Small intestine (tissue), 7 donors: Measurements from ENCODE around the gene ST3GAL2. TPM values are rescaled to one million over a fixed set of nuclear protein-coding genes. Genes with fewer than 3 reads are reported as not detected.
"Not testable (repeated sequence)": the region's sequence is repeated elsewhere in the genome, so short reads cannot be mapped to it uniquely, and the experiment has no call there.

Experiments used
- DNase-seq, 2 donors: peaks; one replicate each; pipeline versions ENCODE4 v3.0.0 to v3.0.0-alpha.2; 2013
- FAIRE-seq: peaks from 2 replicates; lab custom pipeline; 2012; peaks lifted over from hg19 to GRCh38; lab: Jason Lieb, UNC
- H3K27ac ChIP-seq, 3 donors: one replicate each; pipeline ENCODE4 v1.5.1; 2013; ENCODE audit warnings: low read length in 2 of 3, mild to moderate bottlenecking in 2 of 3, control low read depth in 1 of 3, inconsistent platforms in 1 of 3, low read depth in 1 of 3, moderate library complexity in 1 of 3
- H3K27me3 ChIP-seq, 3 donors: one replicate each; pipeline ENCODE4 v1.6.1; 2013; ENCODE audit warnings: low read length in 3 of 3, inconsistent platforms in 1 of 3; ENCODE audit not compliant: control insufficient read depth in 3 of 3, insufficient read depth in 3 of 3
- H3K36me3 ChIP-seq, 3 donors: one replicate each; pipeline ENCODE4 v1.6.1; 2013; ENCODE audit warnings: low read length in 3 of 3, inconsistent platforms in 1 of 3, low read depth in 1 of 3, mild to moderate bottlenecking in 1 of 3, moderate library complexity in 1 of 3; ENCODE audit not compliant: control insufficient read depth in 3 of 3, insufficient read depth in 2 of 3
- H3K4me1 ChIP-seq, 3 donors: one replicate each; pipeline ENCODE4 v1.6.1; 2013; ENCODE audit warnings: low read length in 2 of 3, inconsistent platforms in 1 of 3, low read depth in 1 of 3, mild to moderate bottlenecking in 1 of 3, moderate library complexity in 1 of 3; ENCODE audit not compliant: control insufficient read depth in 3 of 3, insufficient read depth in 2 of 3
- H3K4me3 ChIP-seq, 3 donors: one replicate each; pipeline ENCODE4 v1.5.1; 2013; ENCODE audit warnings: low read length in 3 of 3, control low read depth in 1 of 3, inconsistent platforms in 1 of 3, low read depth in 1 of 3, mild to moderate bottlenecking in 1 of 3, moderate library complexity in 1 of 3
- H3K9me3 ChIP-seq, 2 donors: one replicate each; pipeline ENCODE4 v1.6.1; 2013; ENCODE audit warnings: low read depth in 1 of 2, low read length in 1 of 2; ENCODE audit not compliant: control insufficient read depth in 2 of 2, insufficient read depth in 1 of 2
- WGBS, 3 donors: extraction: QIAGEN DNeasy Blood & Tissue Kit; methylation state at CpG; one replicate each; pipeline ENCODE4 v1.1.7; 2013; 5-methylcytosine and 5-hydroxymethylcytosine counted together
- polyA plus RNA-seq, 4 donors: library from polyadenylated mRNA; stranded (reverse) in 3 of 4; unstranded in 1 of 4; fragments of 200-250 nt in 3 of 4; fragments of 120-200 nt in 1 of 4; gene quantifications; one replicate each; pipeline versions ENCODE4 v1.2.1 to v1.2.3, GENCODE V29; 2013
- donor health status: healthy with polysubstance abuse.
- donor health status: control.
- donor health status: control.
- donor health status: Bipolar disorder and iron deficiency.
- donor health status: healthy.

Gene ST3GAL2
- polyA plus RNA-seq, 4 donors: 5.6 to 16.3 (median 8.4) TPM

DNA sequence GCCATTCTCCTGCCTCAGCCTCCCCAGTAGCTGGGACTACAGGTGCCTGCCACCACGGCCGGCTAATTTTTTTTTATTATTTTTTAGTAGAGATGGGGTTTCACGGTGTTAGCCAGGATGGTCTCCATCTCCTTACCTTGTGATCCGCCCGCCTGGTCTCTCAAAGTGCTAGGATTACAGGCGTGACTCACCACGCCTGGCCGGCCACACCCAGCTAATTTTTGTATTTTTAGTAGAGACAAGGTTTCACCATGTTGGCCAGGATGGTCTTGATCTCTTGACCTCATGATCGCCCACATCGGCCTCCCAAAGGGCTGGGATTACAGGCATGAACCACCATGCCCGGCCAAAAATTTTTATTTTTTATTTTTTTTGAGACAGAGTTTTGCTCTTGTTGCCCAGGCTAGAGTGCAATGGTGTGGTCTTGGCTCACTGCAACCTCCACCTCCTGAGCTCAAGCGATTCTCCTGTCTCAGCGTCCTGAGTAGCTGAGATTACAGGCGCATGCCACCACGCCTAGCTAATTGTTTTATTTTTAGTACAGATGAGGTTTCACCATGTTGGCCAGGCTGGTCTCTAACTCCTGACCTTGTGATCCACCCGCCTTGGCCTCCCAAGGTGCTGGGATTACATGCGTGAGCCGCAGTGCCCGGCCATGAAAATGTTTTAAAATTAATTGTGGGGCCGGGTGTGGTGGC, 52.5 kb downstream of the ST3GAL2 start:
- H3K27ac ChIP-seq, H3K4me3 ChIP-seq, H3K9me3 ChIP-seq, H3K27me3 ChIP-seq, FAIRE-seq, H3K4me1 ChIP-seq, DNase-seq: not testable (repeated sequence)
- 92 to 95% (median 94%) methylated on average over 20 of the region's 20 CpGs for WGBS, 3 donors
- peaks cover 0 to 86% (median 2%) of the 10 kb centered on the region in 3 donors for H3K36me3 ChIP-seq

DNA sequence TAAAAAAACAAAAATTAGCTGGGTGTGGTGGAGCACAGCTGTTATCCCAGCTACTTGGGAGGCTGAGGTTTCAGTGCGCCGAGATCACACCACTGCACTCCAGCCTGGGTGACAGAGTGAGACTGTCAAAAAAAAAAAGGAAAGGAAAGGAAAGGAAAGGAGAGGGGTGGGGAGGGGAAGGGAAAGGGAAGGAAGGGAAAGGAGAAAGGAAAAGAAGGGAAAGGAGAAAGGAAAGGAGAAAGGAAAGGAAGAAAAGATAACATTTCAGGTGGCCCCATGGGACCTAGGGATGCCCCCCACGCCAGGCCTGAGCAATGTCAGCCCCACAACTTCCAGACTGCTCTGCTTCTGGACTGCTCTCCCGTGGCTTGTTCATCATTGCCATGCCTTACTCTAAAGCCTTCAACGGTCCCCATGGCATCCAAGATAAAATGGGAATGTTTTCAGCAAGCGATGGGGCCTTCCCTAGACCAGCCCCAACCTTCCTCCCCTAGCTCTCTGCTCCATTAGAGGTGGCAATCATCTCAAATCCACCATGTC, 55.4 kb downstream of the ST3GAL2 start:
- 86 to 91% (median 89%) methylated on average over 6 of the region's 6 CpGs for WGBS, 3 donors
- Histone ChIP-seq H3K36me3 (peaks cover 0 to 71% (median 2%) of the 10 kb centered on the region in 3 donors), H3K4me3 (no peak overlapping the region), H3K4me1 (peaks cover 0 to 10% (median 3%) of the 10 kb centered on the region in 3 donors), H3K27ac (no peak overlapping the region), H3K27me3 (no peaks in the 10 kb centered on the region), H3K9me3 (no peaks in the 10 kb centered on the region)
- DNase-seq: no peak
- no peak for FAIRE-seq

DNA sequence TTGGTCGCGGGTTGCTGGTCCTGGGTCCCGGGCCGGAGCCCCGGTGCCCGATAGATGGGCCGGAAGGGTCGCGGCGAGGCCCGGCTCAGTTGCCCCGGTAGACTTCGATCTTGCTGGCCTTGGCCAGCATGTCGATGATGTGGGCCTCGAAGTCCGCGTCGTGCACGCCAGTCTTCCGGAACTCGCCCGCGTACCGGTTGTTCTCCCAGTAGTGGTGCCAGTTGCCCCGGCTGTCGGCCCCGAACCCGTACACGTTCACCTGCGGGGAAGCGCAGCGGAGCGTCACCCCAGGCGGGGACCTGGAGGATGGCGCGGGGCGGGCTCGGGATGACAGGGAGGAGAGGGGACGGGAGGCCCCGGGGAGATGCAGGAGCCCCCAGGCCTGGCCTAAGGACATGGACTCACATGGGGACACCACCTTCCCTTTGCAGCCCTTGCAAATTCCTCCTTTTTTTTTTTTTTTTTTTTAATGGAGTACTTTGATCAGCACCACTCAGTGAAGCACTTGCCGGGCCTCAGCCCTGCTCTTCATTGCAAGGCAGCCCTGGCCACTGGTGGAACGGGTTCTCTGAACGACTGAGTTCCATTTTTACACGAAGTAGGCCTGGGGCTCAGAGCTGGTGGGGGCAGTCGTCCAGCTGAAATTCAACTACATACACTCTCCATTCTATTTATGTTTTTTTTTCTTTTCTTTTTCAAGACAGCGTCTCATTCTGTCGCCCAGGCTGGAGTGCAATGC, 57.1 kb downstream of the ST3GAL2 start:
- no peak for DNase-seq
- peak overlapping the region; percentile 63 to 73 (median 67) for H3K27ac ChIP-seq
- peak overlapping the region; percentile 41 to 92 (median 69) for H3K4me3 ChIP-seq
- no peaks in the 10 kb centered on the region for H3K27me3 ChIP-seq
- peaks cover 0 to 10% (median 3%) of the 10 kb centered on the region in 3 donors for H3K4me1 ChIP-seq
- 6 to 14% (median 9%) methylated on average over 44 to 47 of the region's 47 CpGs for WGBS, 3 donors
- no peak for FAIRE-seq
- peaks cover 0 to 62% (median 0%) of the 10 kb centered on the region in 3 donors for H3K36me3 ChIP-seq
- H3K9me3 ChIP-seq: no peaks in the 10 kb centered on the region

DNA sequence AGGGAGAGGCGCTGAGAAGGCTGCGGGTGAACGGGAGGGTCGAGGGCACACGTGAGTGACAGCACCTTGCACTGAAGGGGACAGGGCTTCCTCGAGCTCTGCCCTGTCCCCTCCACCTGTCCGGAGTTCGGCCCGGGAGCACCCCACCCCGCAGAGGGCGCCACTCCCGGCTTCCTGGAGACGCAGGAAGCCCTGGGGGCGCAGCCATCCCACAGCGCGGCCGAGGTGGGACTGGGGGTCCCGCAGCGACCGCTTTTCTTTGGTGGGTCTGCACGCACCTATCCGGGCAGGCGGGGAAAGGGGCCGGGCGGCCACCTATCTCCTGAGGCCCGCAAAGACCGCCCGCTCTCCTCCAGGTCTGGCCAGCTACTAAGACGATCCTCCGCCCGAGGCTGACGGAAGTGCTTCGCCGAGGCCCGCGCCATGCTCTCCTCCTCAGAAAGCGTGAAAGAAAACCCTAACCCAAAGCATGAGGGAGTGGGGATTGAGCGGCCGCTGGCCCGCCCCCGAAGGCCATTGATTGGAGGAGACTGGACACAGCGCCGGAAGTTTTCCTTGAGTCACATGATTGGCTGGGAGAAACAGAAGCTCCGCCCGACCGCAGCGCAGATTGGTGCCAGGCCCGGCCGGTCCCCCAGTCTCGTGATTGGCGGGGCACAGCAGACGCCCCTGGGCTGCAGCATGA, 57.8 kb downstream of the ST3GAL2 start:
- no peak for FAIRE-seq
- WGBS, 3 donors: 0 to 1% (median 0%) methylated on average over 48 to 52 of the region's 52 CpGs

DNA sequence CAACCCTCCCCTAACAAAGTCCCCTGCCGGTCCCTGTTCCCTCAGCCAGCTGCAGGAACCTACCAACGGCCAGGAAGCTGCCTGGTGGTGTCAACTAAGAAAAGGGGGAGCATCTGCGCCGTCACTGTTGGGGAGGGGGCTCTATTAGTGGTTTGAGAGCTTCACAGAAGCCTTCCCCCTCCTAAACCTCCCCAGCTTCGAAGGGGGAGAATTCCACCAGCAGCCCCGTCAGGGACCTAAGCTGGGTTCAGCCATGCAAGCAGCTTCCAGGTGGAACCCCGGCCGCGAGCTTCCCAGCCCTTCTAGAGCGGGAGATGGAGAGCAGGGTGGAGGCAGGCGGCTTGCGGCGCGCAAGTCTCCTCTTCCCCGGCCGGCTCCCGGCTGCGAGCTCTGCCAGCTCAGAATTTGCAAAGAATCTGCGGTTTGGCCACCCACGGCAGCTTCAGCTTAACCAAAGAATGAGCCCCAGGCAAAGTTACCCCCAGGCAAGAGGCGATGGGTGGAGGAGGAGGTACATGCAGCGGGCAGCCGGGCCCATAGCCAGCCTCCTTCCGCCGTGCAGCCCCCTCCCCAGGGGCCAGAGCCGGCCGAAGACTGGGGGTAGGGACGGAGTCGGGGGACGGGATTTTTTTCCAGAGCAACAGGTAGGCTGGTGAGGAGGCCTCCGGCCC, 58.5 kb downstream of the ST3GAL2 start:
- FAIRE-seq: no peak
- WGBS, 3 donors: 0% methylated on average over 29 to 31 of the region's 31 CpGs
- H3K27ac ChIP-seq: peak overlapping the region; percentile 75 to 89 (median 81)

More for the DNA sequence above, 57.8 kb downstream of the ST3GAL2 start:
- Histone ChIP-seq H3K9me3 (no peaks in the 10 kb centered on the region), H3K4me1 (peaks cover 0 to 10% (median 3%) of the 10 kb centered on the region in 3 donors), H3K36me3 (peaks cover 0 to 62% (median 0%) of the 10 kb centered on the region in 3 donors), H3K27me3 (no peaks in the 10 kb centered on the region), H3K4me3 (peak overlapping the region; percentile 58 to 92 (median 69)), H3K27ac (peak overlapping the region; percentile 75 to 89 (median 81))
- peak; percentile 98 to 99 for DNase-seq

DNA sequence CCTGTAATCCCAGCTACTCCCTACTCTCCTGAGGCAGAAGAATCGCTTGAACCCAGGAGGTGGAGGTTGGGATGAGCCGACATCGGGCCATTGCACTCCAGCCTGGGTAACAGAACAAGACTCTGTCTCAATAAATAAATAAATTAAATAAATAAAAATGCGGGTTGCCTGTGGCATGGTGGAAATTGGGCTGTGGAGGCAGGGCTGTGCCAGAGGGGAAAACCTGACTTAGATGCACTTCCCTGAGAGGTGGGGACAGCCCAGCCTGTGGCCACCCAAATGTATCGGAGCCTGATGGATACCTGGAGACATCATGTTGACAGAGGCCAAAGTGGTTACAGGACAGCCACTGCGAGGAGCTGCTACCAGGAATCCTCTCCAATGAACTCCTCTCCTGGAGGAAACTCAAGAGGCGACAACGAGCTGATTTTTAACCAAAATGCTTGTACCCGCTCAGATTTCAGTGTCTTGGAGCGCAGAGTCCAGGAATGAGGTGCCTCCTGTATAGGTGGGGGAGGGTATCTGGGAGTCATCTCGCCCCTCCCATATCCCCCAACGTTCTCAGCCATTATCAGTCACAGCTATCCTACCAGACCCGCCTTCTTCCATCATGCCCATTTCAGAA, 59.9 kb downstream of the ST3GAL2 start:
- Histone ChIP-seq H3K36me3 (peaks cover 0 to 60% (median 0%) of the 10 kb centered on the region in 3 donors), H3K9me3 (no peaks in the 10 kb centered on the region), H3K27me3 (no peaks in the 10 kb centered on the region), H3K4me3 (no peak overlapping the region), H3K27ac (no peak overlapping the region), H3K4me1 (peaks cover 0 to 10% (median 3%) of the 10 kb centered on the region in 3 donors)
- WGBS, 3 donors: 84 to 88% (median 86%) methylated on average over 13 of the region's 13 CpGs
- FAIRE-seq: no peak
- no peak for DNase-seq

More for the DNA sequence above, 58.5 kb downstream of the ST3GAL2 start:
- peak; percentile 38 to 64 for DNase-seq
- H3K4me1 ChIP-seq: peaks cover 0 to 10% (median 3%) of the 10 kb centered on the region in 3 donors
- H3K36me3 ChIP-seq: peaks cover 0 to 61% (median 0%) of the 10 kb centered on the region in 3 donors
- H3K4me3 ChIP-seq: peak overlapping the region; percentile 58 to 92 (median 62)
- H3K27me3 ChIP-seq: no peaks in the 10 kb centered on the region
- no peaks in the 10 kb centered on the region for H3K9me3 ChIP-seq

DNA sequence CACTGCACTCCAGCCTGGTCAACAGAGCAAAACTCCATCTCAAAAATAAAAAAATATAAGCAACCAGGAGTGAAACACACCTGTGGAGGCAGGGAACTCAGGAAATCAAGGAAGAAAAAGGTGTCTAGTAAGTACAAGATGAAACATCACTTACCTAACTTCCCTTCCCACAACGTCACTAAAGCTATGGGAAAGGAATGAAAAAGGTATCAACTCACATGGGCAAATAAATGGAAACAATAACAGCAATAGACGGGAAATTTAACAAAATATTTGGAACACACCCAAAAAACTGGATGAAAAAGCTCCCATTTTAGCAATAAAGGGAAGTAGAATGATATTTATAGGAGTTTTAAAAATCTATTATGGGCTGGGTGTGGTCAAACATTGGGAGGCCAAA, 61.1 kb downstream of the ST3GAL2 start:
- Histone ChIP-seq H3K27me3 (no peaks in the 10 kb centered on the region), H3K4me1 (peaks cover 0 to 10% (median 3%) of the 10 kb centered on the region in 3 donors), H3K4me3 (no peak overlapping the region), H3K27ac (no peak overlapping the region), H3K36me3 (peaks cover 0 to 59% (median 0%) of the 10 kb centered on the region in 3 donors), H3K9me3 (no peaks in the 10 kb centered on the region)
- FAIRE-seq (no peak), DNase-seq (no peak)
- WGBS, 3 donors: 74 to 89% (median 81%) methylated on average over 2 of the region's 2 CpGs
